H1 (cell line): Measurements from ENCODE around the gene PRICKLE1. TPM values are rescaled to one million over a fixed set of nuclear protein-coding genes. Genes with fewer than 3 reads are reported as not detected.

Experiments
- CTCF ChIA-PET: fragments of 300-600 bp; sonication (Branson Sonifier 250); formaldehyde crosslinking; loops from one replicate; lab custom pipeline; 2021; ENCODE audit not compliant: partially characterized antibody; lab: Charles Lee
- POLR2A ChIA-PET: fragments of 300-600 bp; sonication (Branson Sonifier 250); formaldehyde crosslinking; loops from one replicate; lab custom pipeline; 2021; ENCODE audit warnings: inconsistent platforms; ENCODE audit not compliant: partially characterized antibody; lab: Charles Lee
- DNase-seq, 2 experiments: peaks; one replicate each; pipeline versions ENCODE4 v3.0.0 to v3.0.0-alpha.2; 2010 to 2022; ENCODE audit warnings: low spot score in 2 of 2, low read depth in 1 of 2, mixed read lengths in 1 of 2
- FAIRE-seq: peaks from 2 replicates; lab custom pipeline; 2011; peaks lifted over from hg19 to GRCh38; lab: Jason Lieb, UNC
- H2AFZ ChIP-seq: 2 replicates; pipeline ENCODE4 v1.8.1; 2012; ENCODE audit warnings: low read length, inconsistent platforms
- H2AK5ac ChIP-seq: 2 replicates; pipeline ENCODE4 v1.6.1; 2013; ENCODE audit warnings: low read depth, low read length
- H2BK120ac ChIP-seq: replicated peaks from 2 replicates; pipeline ENCODE3; 2013; ENCODE audit warnings: low read depth, low read length, inconsistent platforms
- H2BK12ac ChIP-seq: 2 replicates; pipeline ENCODE4 v1.6.1; 2013; ENCODE audit warnings: low read depth, low read length
- H2BK15ac ChIP-seq: 2 replicates; pipeline ENCODE4 v1.6.1; 2013; ENCODE audit warnings: low read length
- H2BK20ac ChIP-seq: 2 replicates; pipeline ENCODE4 v1.6.1; 2013; ENCODE audit warnings: low read length
- H2BK5ac ChIP-seq: 2 replicates; pipeline ENCODE4 v1.6.1; 2013; ENCODE audit warnings: low read depth, low read length
- H3K14ac ChIP-seq: 2 replicates; pipeline ENCODE4 v1.6.1; 2013; ENCODE audit warnings: inconsistent platforms; ENCODE audit not compliant: insufficient read length
- H3K18ac ChIP-seq: 2 replicates; pipeline ENCODE4 v1.6.1; 2013; ENCODE audit warnings: low read length; ENCODE audit errors: extremely low read depth
- H3K23ac ChIP-seq: 2 replicates; pipeline ENCODE4 v1.6.1; 2013; ENCODE audit warnings: inconsistent platforms; ENCODE audit not compliant: insufficient read length
- H3K23me2 ChIP-seq: 2 replicates; pipeline ENCODE4 v1.6.1; 2013; ENCODE audit warnings: low read depth, low read length
- H3K27ac ChIP-seq: 2 replicates; pipeline ENCODE4 v1.6.1; 2011; ENCODE audit warnings: low read depth, low read length, inconsistent platforms
- H3K27me3 ChIP-seq, 4 experiments: replicated peaks in 1 of 4; 1 replicate in 1 of 4; 2 replicates in 3 of 4; pipeline versions ENCODE4 v1.6.1 to v1.8.1; 2011 to 2013; ENCODE audit warnings: low read length in 3 of 4, mild to moderate bottlenecking in 3 of 4, inconsistent platforms in 2 of 4, mixed read lengths in 2 of 4, moderate library complexity in 1 of 4; ENCODE audit not compliant: control insufficient read depth in 3 of 4, insufficient read depth in 3 of 4; ENCODE audit errors: extremely low read depth in 1 of 4
- H3K36me3 ChIP-seq, 4 experiments: 2 replicates each; pipeline versions ENCODE4 v1.6.1 to v1.8.1; 2011 to 2013; ENCODE audit warnings: mild to moderate bottlenecking in 4 of 4, low read length in 3 of 4, moderate library complexity in 2 of 4, control low read depth in 1 of 4, inconsistent platforms in 1 of 4; ENCODE audit not compliant: insufficient read depth in 4 of 4, control insufficient read depth in 2 of 4
- H3K4ac ChIP-seq: replicated peaks from 2 replicates; pipeline ENCODE3; 2013; ENCODE audit warnings: low read length, low read depth, mixed read lengths, inconsistent platforms; ENCODE audit not compliant: insufficient read length
- H3K4me1 ChIP-seq, 4 experiments: replicated peaks in 1 of 4; 1 replicate in 1 of 4; 2 replicates in 3 of 4; pipeline versions ENCODE4 v1.6.1 to v1.8.1; 2011 to 2013; ENCODE audit warnings: low read length in 3 of 4, inconsistent platforms in 2 of 4, mixed read lengths in 1 of 4; ENCODE audit not compliant: insufficient read depth in 4 of 4, control insufficient read depth in 3 of 4
- H3K4me2 ChIP-seq, 2 experiments: 2 replicates each; pipeline versions ENCODE4 v1.6.1 to v1.8.1; 2011 to 2013; ENCODE audit warnings: low read depth in 2 of 2, low read length in 2 of 2, control low read depth in 1 of 2, inconsistent platforms in 1 of 2, mild to moderate bottlenecking in 1 of 2; ENCODE audit not compliant: insufficient read depth in 1 of 2
- H3K4me3 ChIP-seq, 4 experiments: fragments of 200-600, 300-600 bp in 1 of 4; sonication (generic), shearing (Covaris generic), sonication (Bioruptor Twin) in 1 of 4; 2 replicates each; pipeline versions ENCODE4 v1.5.1 to v1.8.1; 2011 to 2016; ENCODE audit warnings: low read length in 4 of 4, low read depth in 3 of 4, control low read depth in 2 of 4, inconsistent platforms in 2 of 4, mild to moderate bottlenecking in 2 of 4, mixed read lengths in 1 of 4, moderate library complexity in 1 of 4; ENCODE audit not compliant: insufficient read depth in 2 of 4; ENCODE audit errors: extremely low read depth in 1 of 4
- H3K56ac ChIP-seq: replicated peaks from 2 replicates; pipeline ENCODE3; 2013; ENCODE audit warnings: low read depth, mild to moderate bottlenecking, mixed read lengths, low read length, inconsistent platforms; ENCODE audit not compliant: insufficient read length
- H3K79me1 ChIP-seq: 2 replicates; pipeline ENCODE4 v1.6.1; 2013; ENCODE audit warnings: low read depth, low read length, control low read depth
- H3K79me2 ChIP-seq, 2 experiments: 2 replicates each; pipeline versions ENCODE4 v1.6.1 to v1.8.1; 2012 to 2013; ENCODE audit warnings: low read length in 2 of 2, mild to moderate bottlenecking in 2 of 2, inconsistent platforms in 1 of 2; ENCODE audit not compliant: insufficient read depth in 2 of 2, control insufficient read depth in 1 of 2
- H3K9ac ChIP-seq, 4 experiments: replicated peaks in 1 of 4; 1 replicate in 1 of 4; 2 replicates in 3 of 4; pipeline versions ENCODE4 v1.6.1 to v1.8.1; 2011 to 2013; ENCODE audit warnings: low read depth in 3 of 4, low read length in 3 of 4, control low read depth in 2 of 4, mild to moderate bottlenecking in 2 of 4, moderate library complexity in 2 of 4, inconsistent platforms in 1 of 4; ENCODE audit errors: extremely low read depth in 1 of 4
- H3K9me3 ChIP-seq, 2 experiments: 2 replicates each; pipeline versions ENCODE4 v1.6.1 to v1.8.1; 2012 to 2013; ENCODE audit warnings: mild to moderate bottlenecking in 2 of 2, moderate library complexity in 2 of 2, control low read depth in 1 of 2, inconsistent platforms in 1 of 2, low read depth in 1 of 2, low read length in 1 of 2, mixed read lengths in 1 of 2; ENCODE audit not compliant: insufficient read depth in 2 of 2
- H4K20me1 ChIP-seq, 2 experiments: replicated peaks in 1 of 2; 2 replicates each; pipeline versions ENCODE3 to v1.8.1; 2011 to 2013; ENCODE audit warnings: inconsistent platforms in 2 of 2, low read length in 2 of 2, mild to moderate bottlenecking in 1 of 2; ENCODE audit not compliant: insufficient read depth in 2 of 2, control insufficient read depth in 1 of 2
- H4K5ac ChIP-seq: 2 replicates; pipeline ENCODE4 v1.6.1; 2013; ENCODE audit warnings: low read length, low read depth, mixed read lengths, inconsistent platforms; ENCODE audit not compliant: insufficient read length
- H4K8ac ChIP-seq: 2 replicates; pipeline ENCODE4 v1.8.0; 2013; ENCODE audit warnings: mild to moderate bottlenecking, moderate library complexity, low read length, inconsistent platforms; ENCODE audit not compliant: insufficient read depth; ENCODE audit errors: extremely low read depth
- H4K91ac ChIP-seq: replicated peaks from 2 replicates; pipeline ENCODE3; 2013; ENCODE audit warnings: low read length, mixed read lengths, inconsistent platforms; ENCODE audit not compliant: insufficient read length
- POU5F1 ChIP-seq: IDR thresholded peaks from 2 replicates; pipeline ENCODE4 v1.6.1; 2011; ENCODE audit warnings: low read depth, mild to moderate bottlenecking, low read length, moderate library complexity
- TCF12 ChIP-seq: IDR thresholded peaks from 2 replicates; pipeline ENCODE4 v1.6.1; 2011; ENCODE audit warnings: low read depth, mild to moderate bottlenecking, low read length
- WGBS, 2 experiments: shearing (Covaris generic) in 1 of 2; methylation state at CpG; one replicate each; pipeline versions ENCODE4 v1.1.6 to v1.1.7; 2013 to 2015; ENCODE audit warnings: low lambda C conversion rate in 2 of 2, mixed read lengths in 2 of 2, inconsistent platforms in 1 of 2, low coverage in 1 of 2, missing lambda C conversion rate in 1 of 2; ENCODE audit not compliant: insufficient replicate concordance in 2 of 2, insufficient coverage in 1 of 2, insufficient read length in 1 of 2; ENCODE audit errors: extremely low coverage in 1 of 2, missing lambda C conversion rate in 1 of 2; 5-methylcytosine and 5-hydroxymethylcytosine counted together
- polyA plus RNA-seq, 7 experiments: library from polyadenylated mRNA; depleted of rRNA in 3 of 7; stranded (reverse) in 5 of 7; unstranded in 2 of 7; fragments of >200 nt in 5 of 7; fragments of 200-250 nt in 2 of 7; gene quantifications; 1 replicate in 5 of 7; 2 replicates in 1 of 7; 4 replicates in 1 of 7; pipeline versions ENCODE4 v1.2.1 to v1.2.3, GENCODE V29; 2011 to 2013; ENCODE audit warnings: missing spikeins in 2 of 7, mixed read lengths in 2 of 7
- total RNA-seq: library from RNA; stranded (reverse); fragmentation: NEBNext Ultra II Directional; extraction: Animal tissue kit (Norgen Biotek cat#: 25700); gene quantifications from 2 replicates; pipeline ENCODE4 v1.2.1, GENCODE V29; 2021

Gene PRICKLE1
- total and polyA plus RNA-seq, 2 of the 8 experiments (the other 6 are each of a cell fraction or from before 2014, with no cell fraction given) = 14.0 to 22.4 TPM

DNA sequence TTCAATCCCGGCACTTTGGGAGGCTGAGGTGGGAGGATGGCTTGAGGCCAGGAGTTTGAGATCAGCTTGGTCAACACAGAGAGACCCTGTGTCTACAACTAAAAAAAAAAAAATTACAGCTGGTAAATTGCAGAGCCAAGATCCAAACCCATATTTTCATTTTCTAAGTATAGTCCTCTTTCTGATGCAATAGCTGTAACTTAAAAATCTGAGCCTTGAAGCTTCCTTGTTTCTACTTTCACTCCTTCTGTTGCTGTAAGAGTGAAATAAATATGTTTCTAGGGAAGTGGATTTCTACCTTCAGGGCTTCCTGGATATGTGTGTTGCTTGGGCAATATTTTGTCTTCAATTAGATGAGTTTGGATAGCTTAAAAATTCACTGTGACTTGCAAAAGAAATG lies 42.0 kb upstream of the PRICKLE1 start:
- H3K56ac ChIP-seq = no peak overlapping the region
- FAIRE-seq = no peak
- no peak overlapping the region for H4K91ac ChIP-seq
- H3K4me3 ChIP-seq = no peak overlapping the region
- no peak overlapping the region for H2BK20ac ChIP-seq
- H3K14ac ChIP-seq = no peak overlapping the region
- no peaks in the 10 kb centered on the region for H3K36me3 ChIP-seq
- no peak overlapping the region for H3K4me2 ChIP-seq
- H3K79me1 ChIP-seq = no peaks in the 10 kb centered on the region
- TF ChIP-seq POU5F1 (no peak), TCF12 (no peak)
- TF ChIP-seq, all 59 proteins: peak for 0
- no peak overlapping the region for H2BK12ac ChIP-seq
- no peak overlapping the region for H3K23ac ChIP-seq
- no peak overlapping the region for H4K8ac ChIP-seq
- H3K23me2 ChIP-seq = no peaks in the 10 kb centered on the region
- H3K27me3 ChIP-seq = no peaks in the 10 kb centered on the region
- no peak overlapping the region for H3K9ac ChIP-seq
- no peak overlapping the region for H2BK120ac ChIP-seq
- 93% methylated on average over 1 of the region's 1 CpG; no CpG with 5 or more reads in 1 of the 2 experiments for WGBS, 2 experiments
- POLR2A ChIA-PET = no interaction called here
- no peak overlapping the region for H2AFZ ChIP-seq
- H2BK15ac ChIP-seq = no peak overlapping the region
- H4K5ac ChIP-seq = no peak overlapping the region
- H3K27ac ChIP-seq = no peak overlapping the region
- no peak overlapping the region for H2BK5ac ChIP-seq
- no peaks in the 10 kb centered on the region for H4K20me1 ChIP-seq
- H2AK5ac ChIP-seq = no peak overlapping the region
- DNase-seq = no peak
- H3K4ac ChIP-seq = no peak overlapping the region
- H3K79me2 ChIP-seq = no peaks in the 10 kb centered on the region
- H3K18ac ChIP-seq = no peak overlapping the region
- CTCF ChIA-PET = interaction anchor here (0.6 to 1.0 kb wide), 3 partner anchors 43 to 164 kb away, joined by 3 read pairs; no protein-coding TSS in a partner anchor
- no peaks in the 10 kb centered on the region for H3K9me3 ChIP-seq
- H3K4me1 ChIP-seq = no peaks in the 10 kb centered on the region
